HepG2 (cell line): ENCODE results near the gene KCNAB1. TPM values are rescaled to one million over a fixed set of nuclear protein-coding genes. Genes with fewer than 3 reads are reported as not detected.

Experiments
- ARNTL ChIP-seq: sonication (generic); formaldehyde crosslinking; IDR thresholded peaks from 2 replicates; pipeline ENCODE4 v1.4.0; 2020; ENCODE audit warnings: mild to moderate bottlenecking, missing genetic modification reagents
- BHLHE40 ChIP-seq: IDR thresholded peaks from 2 replicates; pipeline ENCODE4 v1.6.1; 2011; ENCODE audit warnings: low read length, improper control_type of control experiment
- DNMT1 ChIP-seq: sonication (generic); formaldehyde crosslinking; IDR thresholded peaks from 2 replicates; pipeline ENCODE4 v1.5.1; 2020; ENCODE audit warnings: mild to moderate bottlenecking, missing genetic modification reagents
- HOXA9 ChIP-seq: sonication (generic); formaldehyde crosslinking; IDR thresholded peaks from 2 replicates; pipeline ENCODE4 v1.8.1; 2022; ENCODE audit warnings: missing genetic modification reagents, mild to moderate bottlenecking, moderate library complexity, borderline replicate concordance
- NONO ChIP-seq, 2 experiments: fragments of 450-650 bp in 1 of 2; sonication (generic) in 1 of 2; formaldehyde crosslinking in 1 of 2; IDR thresholded peaks in 1 of 2; conservative IDR thresholded peaks in 1 of 2; 2 replicates each; pipeline versions ENCODE4 v1.6.1 to v1.8.0; 2017 to 2022; ENCODE audit warnings: mild to moderate bottlenecking in 1 of 2, missing genetic modification reagents in 1 of 2, moderate library complexity in 1 of 2
- PCBP2 ChIP-seq: fragments of 200-400 bp; formaldehyde crosslinking; optimal IDR thresholded peaks from 2 replicates; pipeline ENCODE3; 2018; ENCODE audit warnings: low read length, low read depth; ENCODE audit not compliant: poor library complexity, severe bottlenecking
- PRDM10 ChIP-seq: sonication (generic); formaldehyde crosslinking; IDR thresholded peaks from 2 replicates; pipeline ENCODE4 v1.4.0; 2020; ENCODE audit warnings: low read depth, missing genetic modification reagents
- TBX3 ChIP-seq: fragments of 450-650 bp; IDR thresholded peaks from 2 replicates; pipeline ENCODE4 v1.6.1; 2017; ENCODE audit warnings: antibody characterized with exemption, mild to moderate bottlenecking, inconsistent platforms, borderline replicate concordance
- TOPORS ChIP-seq: sonication (generic); formaldehyde crosslinking; IDR thresholded peaks from 2 replicates; pipeline ENCODE4 v1.8.0; 2023; ENCODE audit warnings: mild to moderate bottlenecking, missing genetic modification reagents
- ZNF367 ChIP-seq: sonication (generic); formaldehyde crosslinking; IDR thresholded peaks from 2 replicates; pipeline ENCODE4 v1.4.0; 2020; ENCODE audit warnings: missing genetic modification reagents, borderline replicate concordance
- ZNF383 ChIP-seq: sonication (generic); formaldehyde crosslinking; IDR thresholded peaks from 2 replicates; pipeline ENCODE4 v1.4.0; 2020; ENCODE audit warnings: missing genetic modification reagents, mild to moderate bottlenecking, borderline replicate concordance
- ZNF646 ChIP-seq: sonication (generic); formaldehyde crosslinking; IDR thresholded peaks from 2 replicates; pipeline ENCODE4 v1.9.0; 2021; ENCODE audit warnings: mild to moderate bottlenecking, missing genetic modification reagents
- polyA plus RNA-seq, 8 experiments: library from polyadenylated mRNA; depleted of rRNA in 3 of 8; stranded (reverse) in 7 of 8; unstranded in 1 of 8; fragments of >200 nt; fragmentation: Illumina TruSeq in 4 of 8; extraction: Trizol in 4 of 8; gene quantifications; 2 replicates each; pipeline versions ENCODE4 v1.2.1 to v1.2.3, GENCODE V29; 2011 to 2016; ENCODE audit warnings: low read depth in 4 of 8, missing spikeins in 1 of 8, mixed read lengths in 1 of 8; ENCODE audit not compliant: insufficient read depth in 1 of 8
- total RNA-seq, 5 experiments: library from RNA; depleted of rRNA; stranded (reverse); fragments of >200 nt; fragmentation: Illumina TruSeq; extraction: Trizol; gene quantifications; 2 replicates each; pipeline ENCODE4 v1.2.3, GENCODE V29; 2016; ENCODE audit warnings: low read depth in 1 of 5
- TF ChIP-seq, protein P1 (sequence below): sonication (generic); formaldehyde crosslinking; IDR thresholded peaks from 2 replicates; pipeline ENCODE4 v1.4.0; 2020; ENCODE audit warnings: missing genetic modification reagents, mild to moderate bottlenecking, borderline replicate concordance

KCNAB1 gene
- total and polyA plus RNA-seq, 2 of the 13 experiments (the other 11 are each of a cell fraction or from before 2014, with no cell fraction given): not detected

- TF ChIP-seq ZNF646 (CRISPR knock-in tag) (no peak), ZNF367 (CRISPR knock-in tag) (no peak; the same call in 1 of the 2 replicates), PCBP2 (no peak), ZNF383 (no peak), HOXA9 (CRISPR knock-in tag) (no peak), ARNTL (CRISPR knock-in tag) (no peak), TOPORS (no peak), TBX3 (peak; percentile 28; the same call in 1 of the 2 replicates), NONO (IDR thresholded peaks at IDR 0.05) (no peak), NONO (CRISPR knock-in tag; conservative IDR thresholded peaks at IDR 0.05) (peak; percentile 73), PRDM10 (CRISPR knock-in tag) (no peak), DNMT1 (CRISPR knock-in tag) (0 out of 2 replicates have a peak, but pooled peaks have one; percentile 81), BHLHE40 (0 out of 2 replicates have a peak, but pooled peaks have one; percentile 12)
- TF ChIP-seq, protein P1, sequence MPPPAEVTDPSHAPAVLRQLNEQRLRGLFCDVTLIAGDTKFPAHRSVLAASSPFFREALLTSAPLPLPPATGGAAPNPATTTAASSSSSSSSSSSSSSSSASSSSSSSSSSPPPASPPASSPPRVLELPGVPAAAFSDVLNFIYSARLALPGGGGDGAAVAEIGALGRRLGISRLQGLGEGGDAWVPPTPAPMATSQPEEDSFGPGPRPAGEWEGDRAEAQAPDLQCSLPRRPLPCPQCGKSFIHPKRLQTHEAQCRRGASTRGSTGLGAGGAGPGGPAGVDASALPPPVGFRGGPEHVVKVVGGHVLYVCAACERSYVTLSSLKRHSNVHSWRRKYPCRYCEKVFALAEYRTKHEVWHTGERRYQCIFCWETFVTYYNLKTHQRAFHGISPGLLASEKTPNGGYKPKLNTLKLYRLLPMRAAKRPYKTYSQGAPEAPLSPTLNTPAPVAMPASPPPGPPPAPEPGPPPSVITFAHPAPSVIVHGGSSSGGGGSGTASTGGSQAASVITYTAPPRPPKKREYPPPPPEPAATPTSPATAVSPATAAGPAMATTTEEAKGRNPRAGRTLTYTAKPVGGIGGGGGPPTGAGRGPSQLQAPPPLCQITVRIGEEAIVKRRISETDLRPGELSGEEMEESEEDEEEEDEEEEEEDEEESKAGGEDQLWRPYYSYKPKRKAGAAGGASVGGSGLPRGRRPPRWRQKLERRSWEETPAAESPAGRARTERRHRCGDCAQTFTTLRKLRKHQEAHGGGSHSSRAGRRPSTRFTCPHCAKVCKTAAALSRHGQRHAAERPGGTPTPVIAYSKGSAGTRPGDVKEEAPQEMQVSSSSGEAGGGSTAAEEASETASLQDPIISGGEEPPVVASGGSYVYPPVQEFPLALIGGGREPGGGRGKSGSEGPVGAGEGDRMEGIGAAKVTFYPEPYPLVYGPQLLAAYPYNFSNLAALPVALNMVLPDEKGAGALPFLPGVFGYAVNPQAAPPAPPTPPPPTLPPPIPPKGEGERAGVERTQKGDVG (CRISPR knock-in tag): peak; percentile 25; the same call in 1 of the 2 replicates
Measured at GRCh38 chr3:156554842-156555687, 434.7 kb downstream of the KCNAB1 start, which contains the start of gene SSR3 (continued).
